Peyer's patch (tissue), 4 donors: ENCODE results near the gene ZNF776.

Experiments used
- POLR2A ChIP-seq, 2 donors: fragments of 450-650 bp; IDR thresholded peaks; one replicate each; pipeline ENCODE4 v1.5.1; 2017; ENCODE audit warnings: antibody characterized with exemption in 2 of 2, mild to moderate bottlenecking in 2 of 2, moderate library complexity in 2 of 2
- TF ChIP-seq, protein P1 (sequence below), 6 experiments: fragments of 450-650 bp in 4 of 6; fragments of 200-600 bp in 2 of 6; sonication (generic) in 1 of 6; IDR thresholded peaks; one replicate each; pipeline ENCODE4 v1.5.1; 2017 to 2019; ENCODE audit warnings: antibody characterized with exemption in 6 of 6, mild to moderate bottlenecking in 3 of 6, moderate library complexity in 1 of 6

GRCh38 chr19:57778336-57778735 is 31.7 kb downstream of the ZNF776 start:
- TF ChIP-seq, protein P1, sequence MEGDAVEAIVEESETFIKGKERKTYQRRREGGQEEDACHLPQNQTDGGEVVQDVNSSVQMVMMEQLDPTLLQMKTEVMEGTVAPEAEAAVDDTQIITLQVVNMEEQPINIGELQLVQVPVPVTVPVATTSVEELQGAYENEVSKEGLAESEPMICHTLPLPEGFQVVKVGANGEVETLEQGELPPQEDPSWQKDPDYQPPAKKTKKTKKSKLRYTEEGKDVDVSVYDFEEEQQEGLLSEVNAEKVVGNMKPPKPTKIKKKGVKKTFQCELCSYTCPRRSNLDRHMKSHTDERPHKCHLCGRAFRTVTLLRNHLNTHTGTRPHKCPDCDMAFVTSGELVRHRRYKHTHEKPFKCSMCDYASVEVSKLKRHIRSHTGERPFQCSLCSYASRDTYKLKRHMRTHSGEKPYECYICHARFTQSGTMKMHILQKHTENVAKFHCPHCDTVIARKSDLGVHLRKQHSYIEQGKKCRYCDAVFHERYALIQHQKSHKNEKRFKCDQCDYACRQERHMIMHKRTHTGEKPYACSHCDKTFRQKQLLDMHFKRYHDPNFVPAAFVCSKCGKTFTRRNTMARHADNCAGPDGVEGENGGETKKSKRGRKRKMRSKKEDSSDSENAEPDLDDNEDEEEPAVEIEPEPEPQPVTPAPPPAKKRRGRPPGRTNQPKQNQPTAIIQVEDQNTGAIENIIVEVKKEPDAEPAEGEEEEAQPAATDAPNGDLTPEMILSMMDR (IDR thresholded peaks at IDR 0.05), result no peak
- no peak for TF ChIP-seq POLR2A (IDR thresholded peaks at IDR 0.05)
